GM21528 (cell line): ENCODE results near the gene KIF21B.
"Not testable (repeated sequence)": the region's sequence is repeated elsewhere in the genome, so short reads cannot be mapped to it uniquely, and the experiment has no call there.

ENCODE experiments used
- ATAC-seq: cut with Tn5 transposase; IDR thresholded peaks from one replicate; pipeline ENCODE4 v1.9.1; 2021; ENCODE audit warnings: mild to moderate bottlenecking, moderate library complexity; ENCODE audit not compliant: unreplicated experiment, low FRiP score

KIF21B gene

GRCh38 chr1:200973937-200974657 is 49.4 kb downstream of the KIF21B start:
- ATAC-seq, result no peak

DNA sequence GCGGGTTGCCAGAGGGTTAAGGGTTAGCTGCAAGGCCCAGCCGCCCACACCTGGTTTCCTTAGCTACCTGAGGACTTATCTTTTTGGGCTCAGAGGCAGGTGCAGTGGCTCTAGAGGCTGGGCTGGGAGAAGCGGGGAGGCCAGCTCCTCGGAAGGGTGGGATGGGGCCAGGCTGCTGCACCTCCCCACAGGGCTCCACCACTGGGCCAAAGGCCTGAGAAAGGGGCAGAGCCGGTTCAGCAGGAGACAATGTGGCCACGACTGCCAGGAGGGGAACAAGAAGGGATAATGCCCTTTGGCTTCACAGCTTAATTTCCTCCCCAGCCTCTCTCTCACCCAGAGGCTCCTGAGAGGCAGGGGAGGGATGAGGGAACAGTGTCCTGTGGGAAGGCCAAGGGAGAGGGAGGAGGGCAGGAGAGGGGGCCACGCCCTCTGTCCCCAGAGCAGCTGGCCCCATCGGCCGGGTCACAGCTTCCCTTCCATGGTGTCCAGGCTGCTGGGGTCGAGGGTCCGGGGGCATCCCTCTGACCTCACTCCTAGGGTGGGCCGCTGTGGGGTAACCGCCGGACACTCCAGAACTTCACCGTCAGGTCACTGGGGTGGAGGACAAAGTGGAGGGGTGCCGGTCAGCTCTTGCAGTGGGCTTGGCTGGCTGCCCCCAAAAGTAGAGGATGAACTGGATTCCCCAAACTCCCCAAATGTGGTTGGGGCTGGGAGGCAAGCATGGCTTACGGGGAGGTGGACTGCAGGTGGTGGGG is 50.4 kb downstream of the KIF21B start:
- ATAC-seq, result no peak

DNA sequence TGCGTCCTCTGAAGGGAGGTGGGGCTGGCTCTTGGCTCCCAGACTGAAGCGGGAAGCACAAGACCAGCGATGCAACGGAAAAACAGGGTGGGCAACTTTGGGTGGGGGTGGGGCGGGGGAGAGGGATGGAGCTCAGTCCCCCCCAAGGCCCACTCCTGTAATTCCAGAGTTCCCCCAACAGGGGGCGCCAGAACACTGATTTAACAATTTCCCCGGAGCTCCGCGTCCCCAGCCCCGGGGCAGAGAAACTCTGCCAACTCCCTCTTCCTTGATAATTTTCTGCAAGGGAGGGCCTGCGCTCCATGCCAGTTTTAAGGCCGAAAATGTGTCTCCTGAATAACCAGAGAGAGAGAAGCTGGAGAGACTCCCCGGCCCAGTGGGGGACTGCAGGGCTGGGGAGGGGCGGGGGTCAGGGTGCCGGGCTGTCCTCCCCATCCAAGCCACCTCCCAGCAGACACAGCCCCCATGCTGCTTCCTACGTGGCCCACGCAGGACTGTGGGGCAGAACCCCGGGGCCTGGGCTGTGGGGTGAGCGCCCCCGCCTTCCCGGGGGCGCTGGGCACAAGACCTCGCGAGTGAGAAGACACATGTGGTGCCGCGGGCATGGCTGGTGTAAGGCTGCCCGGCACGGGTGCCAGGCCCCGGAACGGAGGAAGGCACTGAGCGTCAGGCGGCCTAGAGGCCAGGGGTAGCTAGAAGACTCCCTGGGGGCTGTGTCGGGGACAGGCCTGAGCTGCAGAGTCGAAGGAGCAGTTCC is 51.4 kb downstream of the KIF21B start:
- ATAC-seq, result no peak

- ATAC-seq, result no peak
Measured at GRCh38 chr1:200971428-200971903, 52.0 kb downstream of the KIF21B start.

- no peak for ATAC-seq
Measured at GRCh38 chr1:200970771-200971427, 52.6 kb downstream of the KIF21B start.

DNA sequence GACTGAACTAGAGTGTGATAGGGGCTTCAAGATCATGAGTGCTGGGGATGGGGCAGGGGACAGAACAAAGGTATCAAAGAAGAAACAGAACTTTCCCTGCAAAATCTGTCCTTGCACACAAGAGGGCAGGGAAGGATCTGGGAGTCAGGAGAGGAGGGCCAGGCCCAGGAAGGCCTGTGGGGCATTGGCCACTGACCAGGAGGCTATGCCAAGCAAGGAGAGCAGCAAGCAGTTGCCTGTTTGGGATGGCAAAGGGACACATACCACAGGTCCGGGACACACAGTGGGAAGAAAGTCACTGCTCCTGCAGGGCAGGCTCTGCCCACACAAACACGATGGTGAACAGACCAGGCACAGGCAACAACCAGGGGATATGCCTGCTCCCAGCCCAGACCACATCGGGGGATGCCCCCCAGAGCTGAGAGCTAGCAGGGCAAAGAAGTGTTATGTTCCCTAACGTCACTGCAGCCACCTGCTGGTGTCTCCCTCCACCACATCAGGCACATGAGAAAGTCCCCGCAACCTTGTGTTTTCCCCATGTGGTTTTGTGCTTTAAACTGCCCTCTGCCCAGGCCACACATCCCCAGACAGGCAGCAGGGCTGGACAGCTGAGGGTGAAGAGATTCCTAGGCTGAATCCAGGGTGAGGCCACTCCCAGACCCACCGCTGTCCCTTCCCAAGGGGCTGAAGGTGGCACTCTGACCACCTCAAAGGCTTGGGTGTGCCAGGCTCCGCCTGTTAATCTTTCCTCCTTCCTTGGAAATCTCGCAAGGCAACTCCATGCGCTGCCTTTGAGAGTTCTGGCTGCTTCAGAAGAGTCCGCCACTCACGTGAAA is 53.6 kb downstream of the KIF21B start:
- no peak for ATAC-seq

- no peak for ATAC-seq
Measured at GRCh38 chr1:200968469-200969410, 54.8 kb downstream of the KIF21B start.

DNA sequence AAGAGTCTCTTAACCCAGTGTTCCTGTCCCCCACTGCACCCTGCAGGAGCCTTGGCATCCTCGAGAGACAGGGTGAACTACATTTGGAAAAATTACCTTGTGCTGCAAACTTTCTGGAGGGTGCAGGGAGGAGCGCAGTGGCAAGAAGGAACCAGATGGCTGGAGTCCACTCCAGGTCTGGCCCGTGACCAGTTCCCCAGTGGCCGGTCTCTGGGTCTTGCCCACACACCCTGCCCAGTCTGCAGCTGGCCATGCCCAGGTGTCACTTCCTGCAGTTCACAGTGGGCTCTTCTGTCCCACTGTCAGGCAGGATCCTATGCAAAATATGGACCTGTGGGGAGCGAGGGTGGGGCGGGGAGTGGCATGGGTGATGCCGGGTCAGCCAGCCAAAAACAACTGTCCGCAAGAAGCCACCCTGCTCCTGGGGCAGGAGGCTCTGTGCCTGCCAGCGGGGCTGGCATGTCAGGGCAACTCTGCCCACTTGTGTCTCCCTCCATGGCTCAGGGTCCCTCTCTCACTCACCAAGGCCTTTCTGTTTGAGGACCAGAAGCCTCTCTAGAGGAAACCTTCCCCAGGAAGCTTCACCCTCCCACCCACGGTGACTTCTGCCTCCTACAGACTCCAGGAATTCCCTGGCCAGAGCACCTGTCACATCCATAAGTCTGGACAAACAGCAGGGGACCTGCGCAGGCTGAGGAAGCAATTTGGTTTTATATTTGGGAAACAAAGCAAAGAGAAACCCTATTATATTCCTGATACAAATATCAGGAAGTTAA is 55.6 kb downstream of the KIF21B start:
- no peak for ATAC-seq

DNA sequence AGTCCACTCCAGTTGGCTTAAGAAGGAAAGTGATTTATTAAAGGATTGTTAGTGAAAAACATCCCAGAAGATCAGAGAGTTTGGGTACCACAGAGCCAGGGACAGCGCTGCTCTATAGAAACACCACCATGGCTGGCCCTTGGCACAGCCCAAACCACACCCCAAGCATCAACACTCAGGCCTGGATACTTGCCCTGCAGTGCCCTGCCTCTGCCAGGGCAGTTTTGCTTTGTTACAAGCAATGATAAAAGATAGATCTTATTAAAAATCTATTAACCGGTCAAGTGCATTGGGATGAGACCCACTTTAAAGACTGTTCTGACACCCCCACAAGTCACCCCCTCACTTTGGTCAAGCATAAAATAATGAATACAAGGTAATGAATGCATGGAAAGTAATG is 56.6 kb downstream of the KIF21B start:
- no peak for ATAC-seq

DNA sequence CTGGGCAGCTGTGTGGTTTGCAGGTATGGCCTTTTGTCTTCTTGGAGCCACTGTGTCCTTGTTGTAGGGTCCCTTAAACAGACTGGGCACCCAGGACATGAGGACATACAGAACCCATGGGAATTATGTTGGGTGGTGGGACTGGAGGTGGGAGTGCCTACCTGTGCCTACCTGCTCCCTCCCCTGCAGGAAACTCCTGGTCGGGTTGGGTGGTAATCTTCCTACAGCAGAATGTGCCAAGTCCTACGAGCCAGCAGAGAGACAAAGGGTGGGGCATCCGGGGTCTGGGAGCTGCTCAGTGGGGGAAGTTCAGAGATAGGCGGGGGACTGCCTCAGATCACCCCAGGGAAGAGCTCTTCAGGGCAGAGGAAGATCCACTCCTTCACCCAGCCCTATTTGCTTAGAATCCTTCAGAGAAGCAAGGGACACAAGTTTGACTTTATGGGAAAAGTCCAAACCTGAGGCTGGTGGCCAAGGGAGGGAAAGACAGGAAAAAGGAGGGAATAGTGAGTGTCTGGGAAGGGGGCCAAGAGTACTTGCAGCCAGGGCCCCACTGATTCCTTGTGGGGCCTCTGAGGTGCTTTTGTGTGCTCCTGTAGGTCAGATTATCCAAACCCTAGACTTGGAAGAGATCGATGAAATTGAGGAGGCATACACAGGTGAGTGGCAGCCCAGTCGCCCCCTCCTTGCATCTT is 58.3 kb downstream of the KIF21B start:
- ATAC-seq, result no peak

DNA sequence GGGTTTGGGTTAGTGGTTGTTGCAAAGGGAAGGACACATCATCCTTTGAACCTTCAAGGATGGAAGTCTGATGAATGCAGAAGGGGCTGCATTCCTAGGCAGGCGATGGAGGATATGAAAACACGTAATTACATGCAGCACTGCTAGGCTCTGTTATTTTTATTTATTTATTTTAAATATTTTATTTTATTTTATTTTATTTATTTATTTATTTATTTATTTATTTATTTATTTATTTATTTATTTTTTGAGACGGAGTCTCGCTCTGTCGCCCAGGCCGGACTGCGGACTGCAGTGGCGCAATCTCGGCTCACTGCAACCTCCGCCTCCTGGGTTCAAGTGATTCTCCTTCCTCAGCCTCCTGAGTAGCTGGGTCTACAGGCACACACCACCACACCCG is 59.6 kb downstream of the KIF21B start:
- ATAC-seq, result not testable (repeated sequence)

GRCh38 chr1:200963076-200963475 is 60.4 kb downstream of the KIF21B start:
- no peak for ATAC-seq

DNA sequence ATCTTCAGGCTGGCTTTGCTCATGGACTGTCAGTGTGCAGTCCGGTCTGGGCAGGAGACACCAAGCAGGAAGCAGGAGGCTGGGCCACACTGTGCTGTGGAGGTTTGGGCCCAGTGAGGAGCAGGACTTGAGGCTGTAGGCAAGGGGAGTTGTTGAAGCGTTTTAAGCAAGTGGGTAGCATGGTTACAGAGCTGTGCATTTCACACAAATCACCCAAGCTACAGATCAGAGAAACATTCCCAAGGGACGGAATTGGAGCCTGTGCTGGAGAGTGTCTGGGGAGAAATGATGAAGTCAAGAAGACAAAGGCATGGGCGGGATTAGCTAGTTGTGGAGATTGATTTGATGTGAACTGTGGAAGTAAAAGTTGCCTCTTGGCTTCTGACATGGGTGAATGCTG is 60.9 kb downstream of the KIF21B start:
- no peak for ATAC-seq

GRCh38 chr1:200962151-200962550 is 61.4 kb downstream of the KIF21B start:
- ATAC-seq, result not testable (repeated sequence)

DNA sequence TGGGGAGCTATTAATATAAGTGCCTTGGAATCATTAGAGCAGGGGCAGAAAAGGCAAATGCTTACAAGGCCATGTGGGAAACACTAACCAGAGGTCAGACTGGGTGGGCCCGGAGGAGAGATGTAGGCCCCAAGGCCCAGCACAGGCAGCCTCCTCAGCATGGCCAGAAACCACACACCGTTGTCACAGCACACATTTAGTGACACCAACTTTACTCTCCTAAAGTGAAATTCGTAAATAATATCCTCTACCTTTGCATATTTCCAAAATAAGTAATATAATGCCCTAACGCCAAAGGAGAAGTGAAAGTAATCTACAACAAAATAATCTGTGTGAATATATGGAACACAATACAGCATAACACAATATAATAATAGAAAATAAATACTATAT is 62.6 kb downstream of the KIF21B start:
- no peak for ATAC-seq

DNA sequence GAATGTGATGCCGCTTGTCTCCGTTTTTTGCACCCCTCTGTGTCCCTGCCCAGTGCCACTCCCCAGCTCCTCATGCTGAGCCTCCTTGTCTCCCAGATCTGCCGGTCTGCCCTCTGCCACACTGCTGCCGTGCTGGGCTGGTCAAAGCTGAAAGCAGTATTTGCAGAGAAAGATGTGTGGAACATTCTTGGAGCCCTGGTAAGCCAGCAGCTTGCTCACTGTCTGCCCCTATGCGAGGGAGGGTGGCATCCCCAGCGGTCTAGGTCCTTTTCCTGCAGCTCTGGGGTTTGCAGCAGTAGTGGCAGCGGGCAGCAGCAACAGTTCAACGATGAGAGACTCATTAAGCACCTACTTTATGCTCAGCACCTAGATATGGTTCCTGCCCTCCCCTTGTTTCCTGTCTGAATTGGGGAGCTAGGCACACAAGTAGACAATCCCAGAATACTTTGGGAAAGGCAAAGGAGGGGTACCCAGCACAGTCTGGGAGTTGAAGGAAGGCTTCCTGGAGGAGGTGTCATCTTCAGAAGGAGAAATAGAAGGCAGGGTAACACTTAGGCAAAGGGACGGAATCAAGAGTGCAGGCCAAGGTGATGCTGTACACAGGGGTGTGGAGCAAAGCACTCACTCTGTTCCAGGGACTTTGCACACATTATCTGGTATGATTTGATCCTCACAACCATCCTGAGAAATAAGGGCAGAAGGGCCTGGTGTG is 63.1 kb downstream of the KIF21B start:
- ATAC-seq, result no peak

DNA sequence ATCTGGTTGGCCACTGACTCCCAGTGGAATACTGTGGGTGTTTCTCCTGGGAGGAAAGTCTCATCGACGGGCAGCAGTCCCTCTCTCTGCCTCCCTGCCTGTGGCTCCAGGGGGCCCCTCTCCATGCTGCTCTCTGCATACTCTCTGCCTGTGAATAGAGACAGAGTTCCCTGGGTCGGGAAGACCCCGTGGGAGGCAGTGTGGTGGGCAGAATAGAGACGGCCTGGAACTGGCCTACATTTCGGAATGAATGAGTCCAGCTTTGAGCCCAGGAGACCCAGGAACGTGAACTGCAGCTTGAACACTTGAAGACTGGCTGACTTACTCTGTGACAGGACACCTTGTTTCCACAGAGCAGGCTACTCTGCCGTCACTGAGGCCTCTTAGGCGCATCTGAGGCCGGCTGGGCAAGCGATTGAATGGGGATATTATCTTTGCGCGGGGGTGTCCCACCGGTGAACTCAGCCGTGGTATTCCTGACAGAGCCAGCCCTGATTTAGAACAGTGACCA is 64.0 kb downstream of the KIF21B start:
- no peak for ATAC-seq
